KOPT-K1 (cell line): Measurements from ENCODE around the gene DEXI.

Experiments
- H3K27ac ChIP-seq: fragments of 200-600 bp; sonication (generic); 2 replicates; pipeline ENCODE4 v1.5.1; 2016; ENCODE audit warnings: antibody characterized with exemption, mild to moderate bottlenecking, low read depth, low read length; ENCODE audit not compliant: poor library complexity, severe bottlenecking
- H3K36me3 ChIP-seq: fragments of 200-600 bp; sonication (generic); 2 replicates; pipeline ENCODE4 v1.5.1; 2017; ENCODE audit warnings: antibody characterized with exemption, mild to moderate bottlenecking, low read length, moderate library complexity; ENCODE audit not compliant: insufficient read depth
- H3K9me3 ChIP-seq: fragments of 200-600 bp; sonication (generic); 2 replicates; pipeline ENCODE4 v1.5.1; 2017; ENCODE audit warnings: antibody characterized with exemption, low read length, mild to moderate bottlenecking; ENCODE audit not compliant: insufficient read depth, poor library complexity, severe bottlenecking

DEXI gene

GRCh38 chr16:10916534-10916933 lies 25.7 kb downstream of the DEXI start:
- H3K27ac ChIP-seq, result no peak overlapping the region
- no peaks in the 10 kb centered on the region for H3K36me3 ChIP-seq
- no peaks in the 10 kb centered on the region for H3K9me3 ChIP-seq

DNA sequence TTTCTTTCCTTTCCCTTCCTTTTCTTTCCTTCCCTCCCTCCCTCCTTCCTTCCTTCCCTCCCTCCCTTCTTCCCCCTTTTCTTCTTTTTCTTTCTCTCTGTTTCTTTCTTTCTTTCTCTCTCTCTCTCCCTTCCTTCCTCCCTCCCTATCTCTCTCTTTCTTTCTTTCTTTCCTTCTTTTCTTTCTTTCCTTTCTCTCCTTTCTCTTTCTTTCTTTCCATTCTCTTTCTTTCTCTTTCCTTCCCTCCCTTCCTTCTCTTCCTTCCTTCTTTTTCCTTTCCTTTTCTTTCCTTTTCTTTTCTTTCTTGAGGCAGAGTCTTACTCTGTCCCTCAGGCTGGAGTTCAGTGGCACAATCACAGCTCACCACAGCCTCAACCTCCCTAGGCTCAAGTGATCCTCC lies 31.0 kb downstream of the DEXI start:
- no peak overlapping the region for H3K27ac ChIP-seq
- no peaks in the 10 kb centered on the region for H3K36me3 ChIP-seq
- H3K9me3 ChIP-seq, result no peaks in the 10 kb centered on the region

- no peak overlapping the region for H3K27ac ChIP-seq
- H3K36me3 ChIP-seq, result no peaks in the 10 kb centered on the region
- H3K9me3 ChIP-seq, result peaks cover 12% of the 10 kb centered on the region
Measured at GRCh38 chr16:10907757-10908045, 34.6 kb downstream of the DEXI start.

DNA sequence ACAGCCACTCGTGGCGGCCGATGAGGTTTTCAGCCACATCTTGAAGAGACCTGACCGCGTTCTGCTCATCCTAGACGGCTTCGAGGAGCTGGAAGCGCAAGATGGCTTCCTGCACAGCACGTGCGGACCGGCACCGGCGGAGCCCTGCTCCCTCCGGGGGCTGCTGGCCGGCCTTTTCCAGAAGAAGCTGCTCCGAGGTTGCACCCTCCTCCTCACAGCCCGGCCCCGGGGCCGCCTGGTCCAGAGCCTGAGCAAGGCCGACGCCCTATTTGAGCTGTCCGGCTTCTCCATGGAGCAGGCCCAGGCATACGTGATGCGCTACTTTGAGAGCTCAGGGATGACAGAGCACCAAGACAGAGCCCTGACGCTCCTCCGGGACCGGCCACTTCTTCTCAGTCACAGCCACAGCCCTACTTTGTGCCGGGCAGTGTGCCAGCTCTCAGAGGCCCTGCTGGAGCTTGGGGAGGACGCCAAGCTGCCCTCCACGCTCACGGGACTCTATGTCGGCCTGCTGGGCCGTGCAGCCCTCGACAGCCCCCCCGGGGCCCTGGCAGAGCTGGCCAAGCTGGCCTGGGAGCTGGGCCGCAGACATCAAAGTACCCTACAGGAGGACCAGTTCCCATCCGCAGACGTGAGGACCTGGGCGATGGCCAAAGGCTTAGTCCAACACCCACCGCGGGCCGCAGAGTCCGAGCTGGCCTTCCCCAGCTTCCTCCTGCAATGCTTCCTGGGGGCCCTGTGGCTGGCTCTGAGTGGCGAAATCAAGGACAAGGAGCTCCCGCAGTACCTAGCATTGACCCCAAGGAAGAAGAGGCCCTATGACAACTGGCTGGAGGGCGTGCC lies 35.1 kb downstream of the DEXI start:
- Histone ChIP-seq H3K27ac (no peak overlapping the region), H3K36me3 (no peaks in the 10 kb centered on the region), H3K9me3 (peaks cover 14% of the 10 kb centered on the region)

GRCh38 chr16:10906482-10906881 lies 35.8 kb downstream of the DEXI start:
- H3K9me3 ChIP-seq, result peaks cover 14% of the 10 kb centered on the region
- no peaks in the 10 kb centered on the region for H3K36me3 ChIP-seq
- H3K27ac ChIP-seq, result no peak overlapping the region

GRCh38 chr16:10902999-10903398 lies 39.3 kb downstream of the DEXI start:
- Histone ChIP-seq H3K9me3 (peaks cover 14% of the 10 kb centered on the region), H3K27ac (no peak overlapping the region), H3K36me3 (no peaks in the 10 kb centered on the region)

DNA sequence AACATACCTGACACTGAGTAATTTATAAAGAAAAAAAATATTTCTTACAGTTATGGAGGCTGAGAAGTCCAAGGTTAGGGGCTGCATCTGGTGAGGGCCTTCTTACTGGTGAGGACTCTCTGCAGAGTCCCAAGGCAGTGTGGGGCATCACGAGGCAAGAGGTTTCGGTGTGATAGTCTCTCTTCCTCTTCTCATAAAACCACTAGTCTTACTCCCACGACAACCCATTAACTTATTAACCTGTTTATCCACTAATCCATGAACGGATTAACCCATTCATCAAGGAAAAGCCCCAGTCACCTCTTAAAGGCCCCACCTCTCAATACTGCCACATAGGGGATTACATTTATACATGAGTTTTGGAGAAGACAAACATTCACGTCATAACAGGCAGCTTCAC lies 45.1 kb downstream of the DEXI start:
- no peaks in the 10 kb centered on the region for H3K36me3 ChIP-seq
- H3K27ac ChIP-seq, result no peak overlapping the region
- H3K9me3 ChIP-seq, result no peaks in the 10 kb centered on the region

- no peak overlapping the region for H3K27ac ChIP-seq
- H3K36me3 ChIP-seq, result no peaks in the 10 kb centered on the region
- H3K9me3 ChIP-seq, result no peaks in the 10 kb centered on the region
Measured at GRCh38 chr16:10896723-10897122, 45.5 kb downstream of the DEXI start.

DNA sequence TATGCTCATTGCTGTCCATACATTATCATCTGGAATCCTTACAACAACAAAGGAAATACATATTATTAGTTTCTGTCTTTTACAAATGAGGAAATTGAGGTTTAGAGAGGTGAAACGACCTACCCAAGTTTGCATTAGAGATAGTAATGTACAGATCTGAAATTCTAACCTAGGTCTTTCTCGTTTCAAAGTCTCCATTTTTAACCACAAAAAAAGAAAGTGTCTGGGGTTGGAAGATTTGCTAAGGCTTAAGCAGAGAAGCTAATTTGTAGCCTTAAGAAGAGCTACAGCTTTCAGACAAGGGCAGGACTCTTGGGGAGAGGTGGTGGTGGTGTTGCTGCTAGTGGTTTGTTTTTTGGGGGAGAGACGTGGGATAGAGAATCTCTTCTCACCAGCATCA lies 46.1 kb downstream of the DEXI start:
- H3K36me3 ChIP-seq, result no peaks in the 10 kb centered on the region
- H3K9me3 ChIP-seq, result no peaks in the 10 kb centered on the region
- H3K27ac ChIP-seq, result no peak overlapping the region

DNA sequence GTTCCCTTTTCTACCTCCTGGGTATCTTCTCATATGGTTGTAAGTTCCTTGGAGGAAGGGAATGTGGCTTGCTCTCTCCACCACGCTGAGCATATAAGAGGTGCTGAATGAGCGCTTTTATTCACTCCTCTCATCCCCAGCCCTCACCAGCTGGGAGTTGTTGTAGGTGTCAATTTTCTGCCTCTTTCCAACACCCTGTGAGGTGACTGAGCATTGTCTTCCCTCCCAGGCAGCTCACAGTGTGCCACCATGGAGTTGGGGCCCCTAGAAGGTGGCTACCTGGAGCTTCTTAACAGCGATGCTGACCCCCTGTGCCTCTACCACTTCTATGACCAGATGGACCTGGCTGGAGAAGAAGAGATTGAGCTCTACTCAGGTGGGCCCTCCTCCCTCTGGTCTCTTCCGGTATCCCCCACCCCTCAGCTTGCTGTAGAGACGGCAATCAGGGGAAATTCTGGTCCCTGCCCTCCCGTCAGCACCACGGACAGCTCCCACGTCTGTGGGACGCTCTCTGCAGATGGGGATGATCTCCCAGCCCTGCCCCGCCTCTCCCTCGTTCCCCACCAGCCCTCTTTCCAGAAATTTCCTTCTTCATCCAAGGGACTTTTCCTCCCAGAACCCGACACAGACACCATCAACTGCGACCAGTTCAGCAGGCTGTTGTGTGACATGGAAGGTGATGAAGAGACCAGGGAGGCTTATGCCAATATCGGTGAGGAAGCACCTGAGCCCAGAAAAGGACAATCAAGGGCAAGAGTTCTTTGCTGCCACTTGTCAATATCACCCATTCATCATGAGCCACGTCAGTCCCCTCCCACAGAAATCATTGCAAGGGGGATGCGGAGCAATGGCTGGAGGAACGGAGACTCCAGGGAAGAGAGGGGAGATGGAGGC lies 47.0 kb downstream of the DEXI start:
- H3K36me3 ChIP-seq, result no peaks in the 10 kb centered on the region
- no peak overlapping the region for H3K27ac ChIP-seq

DNA sequence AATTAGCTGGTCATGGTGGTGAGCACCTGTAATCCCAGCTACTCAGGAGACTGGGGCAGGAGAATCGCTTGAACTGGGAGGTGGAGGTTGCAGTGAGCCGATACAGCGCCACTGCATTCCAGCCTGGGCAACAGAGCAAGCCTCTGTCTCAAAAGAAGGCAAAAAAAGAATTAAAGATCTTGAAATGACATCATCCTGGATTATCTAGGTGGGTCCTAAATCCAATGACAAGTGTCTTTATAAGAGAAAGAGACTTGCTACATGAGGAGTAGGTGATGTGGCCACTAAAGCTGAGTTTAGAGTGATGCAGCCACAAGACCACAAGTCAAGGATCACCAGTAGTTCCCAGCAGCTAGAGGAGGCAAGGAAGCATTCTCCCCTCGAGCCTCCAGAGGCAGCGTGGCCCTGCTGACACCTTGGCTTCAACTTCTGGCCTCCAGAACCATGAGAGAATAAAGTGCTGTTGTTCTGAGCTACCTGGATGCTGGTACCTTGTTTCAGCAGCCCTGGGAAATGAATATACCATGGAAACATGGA lies 49.4 kb downstream of the DEXI start:
- no peaks in the 10 kb centered on the region for H3K9me3 ChIP-seq
- no peak overlapping the region for H3K27ac ChIP-seq
- H3K36me3 ChIP-seq, result no peaks in the 10 kb centered on the region

More for the DNA sequence above, 47.0 kb downstream of the DEXI start:
- no peaks in the 10 kb centered on the region for H3K9me3 ChIP-seq

DNA sequence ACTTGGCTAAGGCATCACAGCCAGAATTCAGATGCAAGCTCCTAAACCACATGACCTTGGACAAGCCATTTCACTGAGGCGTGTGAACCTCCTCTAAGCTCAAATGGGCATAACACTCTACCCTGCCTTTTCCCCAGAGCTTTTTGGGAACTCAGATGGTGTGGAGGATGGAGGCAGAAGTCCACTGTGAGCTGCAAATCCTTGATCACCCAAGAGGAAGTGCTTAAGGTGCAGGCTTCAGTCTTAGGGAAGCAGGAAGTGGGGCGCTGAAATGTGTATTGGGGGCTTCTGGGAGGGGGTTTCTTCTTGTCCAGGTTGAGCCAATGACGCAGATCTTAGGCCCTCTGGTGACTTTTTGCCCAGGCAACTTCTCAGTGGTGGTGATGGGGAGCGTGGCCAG lies 52.4 kb downstream of the DEXI start:
- no peaks in the 10 kb centered on the region for H3K36me3 ChIP-seq
- H3K9me3 ChIP-seq, result no peaks in the 10 kb centered on the region
- no peak overlapping the region for H3K27ac ChIP-seq

DNA sequence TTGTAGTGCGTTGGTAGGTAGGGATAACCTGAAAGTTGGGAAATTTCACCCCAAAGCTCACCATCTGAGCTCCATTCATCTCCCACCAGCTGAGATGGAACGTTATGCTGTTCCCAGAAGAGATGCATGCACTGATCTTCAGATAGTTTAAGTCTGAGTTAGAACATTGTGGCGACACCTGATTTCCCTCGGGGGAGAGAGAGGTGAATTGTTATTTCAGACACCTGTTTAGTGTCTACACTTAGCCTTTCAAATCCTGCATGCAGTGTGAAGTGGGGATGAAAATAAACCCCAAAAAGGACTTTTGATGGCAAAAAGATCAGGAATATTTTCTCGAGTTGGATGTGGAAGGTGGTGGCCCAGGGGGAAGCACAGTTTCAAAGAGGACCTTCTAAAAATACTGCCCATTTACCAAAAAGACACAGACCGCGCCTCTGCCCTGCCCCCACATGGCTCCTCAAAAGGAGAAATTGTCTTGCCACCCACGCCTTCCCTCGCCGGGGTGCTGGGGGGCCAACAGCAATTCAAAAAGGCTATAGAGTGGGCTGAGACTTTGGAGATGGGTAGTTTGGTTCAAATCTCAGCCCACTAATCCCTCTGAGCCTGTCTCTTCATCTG lies 53.8 kb downstream of the DEXI start:
- Histone ChIP-seq H3K27ac (no peak overlapping the region), H3K9me3 (no peaks in the 10 kb centered on the region), H3K36me3 (no peaks in the 10 kb centered on the region)

DNA sequence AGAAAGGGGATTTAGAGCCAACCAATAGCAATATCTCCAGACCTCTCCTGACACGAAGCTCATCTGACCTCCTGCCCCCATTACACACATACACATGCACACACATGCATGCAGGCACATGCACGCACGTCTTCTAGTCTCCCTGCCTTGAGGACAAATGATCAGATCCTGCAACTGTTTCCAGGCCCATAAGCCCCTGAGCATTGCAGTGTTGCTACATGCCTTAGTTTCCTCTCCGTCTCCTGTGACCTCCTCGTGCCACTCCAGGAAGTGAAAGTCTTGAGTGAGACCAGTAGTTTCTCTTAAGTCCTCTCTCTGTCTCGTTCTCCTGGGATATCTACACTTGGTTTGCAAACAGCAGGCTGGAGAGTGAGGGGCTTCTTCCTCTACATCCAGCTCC lies 57.0 kb downstream of the DEXI start:
- Histone ChIP-seq H3K27ac (no peak overlapping the region), H3K9me3 (no peaks in the 10 kb centered on the region), H3K36me3 (no peaks in the 10 kb centered on the region)

DNA sequence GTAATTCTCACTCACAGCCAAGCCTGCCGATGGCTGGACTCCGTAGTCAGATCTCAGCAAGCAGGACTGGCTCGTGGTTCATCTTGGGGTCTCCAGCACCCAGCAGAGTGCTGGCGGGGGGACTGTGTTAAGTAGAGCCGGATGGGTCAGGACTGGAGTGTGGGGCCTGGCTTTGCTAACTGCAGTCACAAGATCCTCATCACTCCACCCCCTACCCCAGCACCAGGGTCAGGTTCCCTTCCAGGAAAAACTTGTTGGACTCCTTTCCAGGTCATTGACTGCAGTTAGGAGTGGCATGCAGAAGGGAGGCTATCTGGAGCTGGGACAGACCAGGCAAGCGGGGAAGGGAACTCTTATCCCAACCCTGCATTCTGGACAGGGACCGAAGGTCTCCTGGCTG lies 59.3 kb downstream of the DEXI start:
- Histone ChIP-seq H3K36me3 (no peaks in the 10 kb centered on the region), H3K9me3 (peaks cover 7% of the 10 kb centered on the region), H3K27ac (no peak overlapping the region)
